ENCODE measurements around the gene SNX25.

- no peak for TF ChIP-seq CTCF (IDR thresholded peaks at IDR 0.05; ENCODE audit: insufficient read depth, low read depth, low read length)
- TF ChIP-seq EZH2 (IDR thresholded peaks at IDR 0.05; ENCODE audit: insufficient read depth, low read length), result no peak
Measured at GRCh38 chr4:185212581-185212980, 3.2 kb downstream of the SNX25 start.
